GM12873 (cell line): ENCODE data around the gene ATF7.

ENCODE experiments used
- TF ChIP-seq, protein P1 (sequence below): IDR thresholded peaks from 2 replicates; pipeline ENCODE4 v1.5.1; 2012; ENCODE audit warnings: low read depth, mild to moderate bottlenecking, moderate library complexity, low read length, control low read depth; ENCODE audit not compliant: insufficient read depth; ENCODE audit errors: missing control alignments

ATF7 gene

DNA sequence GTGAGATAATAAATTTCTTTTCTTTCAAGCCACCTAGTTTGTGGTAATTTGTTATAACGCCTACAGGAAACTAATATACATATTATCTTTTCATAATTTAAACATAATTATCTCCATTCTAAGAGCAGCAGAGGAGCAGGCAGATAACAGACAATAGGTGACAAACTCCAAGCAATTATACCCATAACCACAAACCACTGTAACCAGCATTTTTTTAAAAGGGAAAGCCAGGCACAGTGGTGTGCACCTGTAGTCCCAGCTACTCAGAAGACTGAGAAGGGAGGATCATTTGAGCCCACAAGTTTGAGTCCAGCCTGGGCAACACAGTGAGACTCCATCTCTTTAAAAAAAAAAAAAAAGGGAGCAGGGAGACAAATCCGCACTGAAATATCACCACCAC is 54.9 kb downstream of the ATF7 start:
- TF ChIP-seq, protein P1, sequence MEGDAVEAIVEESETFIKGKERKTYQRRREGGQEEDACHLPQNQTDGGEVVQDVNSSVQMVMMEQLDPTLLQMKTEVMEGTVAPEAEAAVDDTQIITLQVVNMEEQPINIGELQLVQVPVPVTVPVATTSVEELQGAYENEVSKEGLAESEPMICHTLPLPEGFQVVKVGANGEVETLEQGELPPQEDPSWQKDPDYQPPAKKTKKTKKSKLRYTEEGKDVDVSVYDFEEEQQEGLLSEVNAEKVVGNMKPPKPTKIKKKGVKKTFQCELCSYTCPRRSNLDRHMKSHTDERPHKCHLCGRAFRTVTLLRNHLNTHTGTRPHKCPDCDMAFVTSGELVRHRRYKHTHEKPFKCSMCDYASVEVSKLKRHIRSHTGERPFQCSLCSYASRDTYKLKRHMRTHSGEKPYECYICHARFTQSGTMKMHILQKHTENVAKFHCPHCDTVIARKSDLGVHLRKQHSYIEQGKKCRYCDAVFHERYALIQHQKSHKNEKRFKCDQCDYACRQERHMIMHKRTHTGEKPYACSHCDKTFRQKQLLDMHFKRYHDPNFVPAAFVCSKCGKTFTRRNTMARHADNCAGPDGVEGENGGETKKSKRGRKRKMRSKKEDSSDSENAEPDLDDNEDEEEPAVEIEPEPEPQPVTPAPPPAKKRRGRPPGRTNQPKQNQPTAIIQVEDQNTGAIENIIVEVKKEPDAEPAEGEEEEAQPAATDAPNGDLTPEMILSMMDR, result no peak

DNA sequence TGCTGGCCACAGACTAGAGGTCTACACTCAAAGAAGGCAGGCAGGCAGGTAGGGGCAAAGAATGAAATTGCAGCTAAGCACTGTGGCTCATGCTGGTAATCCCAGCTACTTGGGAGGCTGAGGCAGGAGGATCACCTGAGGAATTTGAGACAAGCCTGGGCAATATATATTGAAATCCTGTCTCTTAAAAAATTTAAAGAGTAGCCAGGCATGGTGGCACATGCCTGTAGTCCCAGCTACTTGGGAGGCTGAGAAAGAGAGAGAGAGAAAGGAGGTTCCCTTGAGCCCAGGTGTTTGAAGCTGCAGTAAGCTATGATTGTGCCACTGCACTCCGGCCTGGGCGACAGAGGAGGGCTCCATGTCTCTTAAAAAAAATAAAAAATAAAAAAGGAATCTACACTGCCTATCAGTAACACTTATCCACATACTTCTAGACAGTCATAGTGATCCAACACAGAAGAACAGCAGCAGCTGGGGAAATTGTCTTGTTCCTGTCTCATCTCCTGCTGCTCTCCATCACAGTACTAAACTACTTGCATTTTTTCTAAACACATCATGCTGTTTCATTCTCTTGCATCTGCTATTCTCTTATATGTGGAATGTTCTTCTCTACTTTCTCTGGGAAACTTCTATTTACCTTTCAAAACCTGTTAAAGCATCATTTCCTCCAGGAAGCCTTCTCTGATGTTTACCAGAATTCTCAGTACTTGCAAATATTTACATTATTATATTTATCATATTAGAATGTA is 57.2 kb downstream of the ATF7 start:
- TF ChIP-seq, protein P1, result no peak

DNA sequence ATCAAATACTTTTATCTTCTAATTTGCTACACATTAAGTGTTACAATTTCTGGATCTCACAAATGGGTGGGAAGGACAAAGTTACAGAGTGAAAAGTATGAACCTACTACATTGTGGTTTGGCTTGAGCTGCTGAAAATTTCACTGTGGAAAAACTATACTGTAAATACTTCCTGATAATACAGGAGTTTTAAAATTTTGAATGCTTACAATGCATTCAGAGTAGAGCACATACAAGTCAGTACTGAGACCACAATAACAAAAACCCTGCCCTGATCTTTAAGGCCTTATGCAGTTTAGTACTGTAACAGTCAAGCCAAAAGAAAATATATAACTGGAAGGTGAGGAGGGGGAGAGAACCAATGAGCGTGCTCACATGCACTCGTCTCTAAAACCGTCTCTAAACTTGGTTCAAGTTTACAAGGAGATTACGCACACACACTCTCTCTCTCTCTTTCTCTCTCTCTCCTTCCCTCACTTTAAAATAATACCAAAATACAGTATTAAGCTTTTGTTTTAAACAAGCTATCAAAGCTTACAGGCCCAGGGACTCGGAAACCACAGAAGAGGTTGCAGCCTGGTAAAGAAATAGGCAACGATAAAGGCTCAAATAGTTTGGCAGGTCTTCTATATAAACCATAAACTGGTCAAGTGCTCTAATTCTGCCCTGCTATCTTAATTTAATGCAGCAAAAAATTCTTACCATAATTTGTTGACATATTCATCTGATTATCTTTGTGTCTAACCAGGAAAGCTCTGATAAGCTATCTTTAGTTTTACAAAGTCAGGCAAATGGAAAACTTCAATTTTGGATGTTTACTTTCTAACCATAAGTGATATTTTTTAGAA is 58.0 kb downstream of the ATF7 start:
- TF ChIP-seq, protein P1, result no peak

DNA sequence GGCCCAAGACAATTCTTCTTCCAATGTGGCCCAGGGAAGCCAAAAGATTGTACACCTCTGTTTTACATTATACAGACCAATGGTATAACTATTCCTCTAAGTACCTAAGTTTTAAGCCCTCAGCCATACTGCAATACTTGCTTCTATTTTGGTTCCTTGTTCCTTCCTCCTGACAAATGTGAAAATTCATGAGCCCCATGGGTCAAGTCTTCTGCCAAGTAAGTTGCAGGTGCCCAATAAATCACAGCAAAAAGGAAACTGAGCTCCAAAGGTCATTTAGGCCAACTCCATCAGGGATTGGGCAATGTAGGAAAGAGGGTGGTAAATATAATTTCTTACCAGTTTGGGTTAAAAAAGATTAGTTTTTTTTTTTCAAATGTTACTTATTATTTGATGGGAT is 61.2 kb downstream of the ATF7 start:
- TF ChIP-seq, protein P1, result no peak

DNA sequence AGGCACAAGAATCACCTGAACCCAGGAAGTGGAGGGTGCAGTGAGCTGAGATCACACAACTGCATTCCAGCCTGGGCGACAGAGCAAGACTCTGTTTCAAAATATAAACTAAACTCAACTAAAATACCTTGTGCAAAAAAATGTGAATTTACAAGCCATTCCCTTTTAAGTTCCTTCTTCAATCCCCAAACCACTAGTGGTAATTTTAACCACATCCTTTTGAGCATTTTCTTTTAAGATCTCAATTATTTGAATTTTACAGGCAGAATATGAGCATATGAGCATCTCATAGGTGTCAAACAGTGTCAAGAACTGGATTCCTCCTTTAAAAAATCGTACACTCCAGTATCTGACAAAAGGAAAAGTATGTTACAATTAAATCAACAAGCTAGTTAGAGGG is 61.9 kb downstream of the ATF7 start:
- TF ChIP-seq, protein P1, result no peak

DNA sequence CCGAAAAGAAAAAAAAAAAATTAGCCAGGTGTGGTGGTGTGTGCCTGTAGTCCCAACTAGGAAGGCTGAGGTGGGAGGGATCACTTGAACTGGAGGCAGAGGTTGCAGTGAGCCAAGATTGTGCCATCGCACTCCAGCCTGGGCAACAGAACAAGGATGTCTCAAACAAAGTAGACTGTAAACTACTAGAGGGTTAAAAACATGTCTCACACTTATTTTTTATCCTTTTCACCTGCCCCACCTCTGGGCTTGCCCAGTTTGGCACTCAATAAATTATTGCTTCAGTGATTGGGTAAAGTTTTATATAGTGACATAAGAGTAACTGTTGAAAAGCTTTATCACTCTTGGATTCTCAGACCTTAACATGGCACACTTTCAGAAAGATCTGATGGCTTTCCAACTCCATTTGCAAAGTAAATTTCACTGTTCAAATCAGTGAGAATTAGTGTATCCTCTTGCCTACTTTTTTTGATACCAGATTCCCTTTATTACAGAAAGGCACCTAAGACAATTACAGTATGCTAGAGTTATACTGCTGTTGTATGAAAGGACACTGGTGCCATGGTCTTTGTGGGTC is 62.6 kb downstream of the ATF7 start:
- TF ChIP-seq, protein P1, result no peak

DNA sequence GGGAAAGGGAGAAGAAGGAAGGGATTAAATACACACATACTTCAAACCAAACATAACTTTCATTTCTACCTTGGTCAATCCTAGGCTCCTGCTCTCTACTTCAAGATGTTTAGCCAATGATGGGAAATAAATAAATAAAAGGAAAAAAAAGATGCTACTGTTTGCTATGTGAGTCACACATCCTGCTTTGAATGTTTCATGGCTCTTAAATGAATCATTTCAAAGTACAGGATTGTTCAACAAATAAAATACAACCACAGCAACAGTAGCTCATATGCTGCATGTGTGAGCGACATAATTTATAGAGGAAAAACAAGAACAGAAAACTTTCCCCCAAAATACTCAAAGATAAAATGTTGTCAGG is 64.6 kb downstream of the ATF7 start:
- TF ChIP-seq, protein P1, result no peak
